HG02938 (cell line): Measurements from ENCODE around the gene CACNG4.
"Not testable (repeated sequence)": the region's sequence is repeated elsewhere in the genome, so short reads cannot be mapped to it uniquely, and the experiment has no call there.

Experiments used
- ATAC-seq: cut with Tn5 transposase; IDR thresholded peaks from one replicate; pipeline ENCODE4 v1.9.1; 2021; ENCODE audit warnings: mild to moderate bottlenecking, moderate library complexity; ENCODE audit not compliant: unreplicated experiment

Gene CACNG4

DNA sequence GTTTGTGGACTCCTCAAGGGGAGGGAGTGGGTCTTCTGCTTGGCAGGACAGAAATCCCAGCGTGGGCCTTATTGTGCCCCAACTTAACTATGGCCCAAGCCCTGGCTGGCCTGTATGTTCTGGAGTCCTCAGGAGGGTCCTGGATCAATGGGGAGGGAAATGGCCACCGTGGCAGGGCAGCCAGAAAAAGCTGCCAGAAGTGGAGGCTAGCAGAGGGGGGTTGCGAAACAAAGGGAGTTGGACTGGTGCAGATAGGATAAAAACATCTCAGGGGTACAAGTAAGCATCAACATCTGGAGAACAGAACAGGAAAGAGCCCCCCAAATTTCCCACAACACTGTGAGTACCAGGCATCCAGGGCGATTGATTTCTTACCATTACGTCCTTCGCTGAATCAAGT lies 76.1 kb downstream of the CACNG4 start:
- no peak for ATAC-seq

- not testable (repeated sequence) for ATAC-seq
These were observed 76.6 kb downstream of the CACNG4 start for GRCh38 chr17:67041119-67041518.

DNA sequence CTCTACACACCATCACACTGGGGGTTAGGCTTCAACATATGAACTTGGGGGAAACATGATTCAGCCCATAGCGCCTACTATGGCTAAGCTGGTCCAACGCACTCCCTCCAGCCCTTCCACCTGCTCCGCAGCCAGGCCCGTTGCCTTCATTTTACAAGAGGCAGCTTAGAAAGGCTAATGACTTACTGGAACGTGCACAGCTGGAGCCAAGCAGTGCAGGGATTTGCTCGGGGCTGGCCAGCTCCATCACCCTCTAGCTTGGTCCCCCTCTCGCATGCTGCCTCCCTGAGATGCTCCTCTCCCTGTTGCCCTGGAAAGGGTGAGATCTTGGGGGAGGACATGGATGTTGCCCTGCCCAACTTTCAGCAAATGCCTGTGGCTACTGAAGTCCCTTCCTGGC lies 77.0 kb downstream of the CACNG4 start:
- ATAC-seq = no peak

DNA sequence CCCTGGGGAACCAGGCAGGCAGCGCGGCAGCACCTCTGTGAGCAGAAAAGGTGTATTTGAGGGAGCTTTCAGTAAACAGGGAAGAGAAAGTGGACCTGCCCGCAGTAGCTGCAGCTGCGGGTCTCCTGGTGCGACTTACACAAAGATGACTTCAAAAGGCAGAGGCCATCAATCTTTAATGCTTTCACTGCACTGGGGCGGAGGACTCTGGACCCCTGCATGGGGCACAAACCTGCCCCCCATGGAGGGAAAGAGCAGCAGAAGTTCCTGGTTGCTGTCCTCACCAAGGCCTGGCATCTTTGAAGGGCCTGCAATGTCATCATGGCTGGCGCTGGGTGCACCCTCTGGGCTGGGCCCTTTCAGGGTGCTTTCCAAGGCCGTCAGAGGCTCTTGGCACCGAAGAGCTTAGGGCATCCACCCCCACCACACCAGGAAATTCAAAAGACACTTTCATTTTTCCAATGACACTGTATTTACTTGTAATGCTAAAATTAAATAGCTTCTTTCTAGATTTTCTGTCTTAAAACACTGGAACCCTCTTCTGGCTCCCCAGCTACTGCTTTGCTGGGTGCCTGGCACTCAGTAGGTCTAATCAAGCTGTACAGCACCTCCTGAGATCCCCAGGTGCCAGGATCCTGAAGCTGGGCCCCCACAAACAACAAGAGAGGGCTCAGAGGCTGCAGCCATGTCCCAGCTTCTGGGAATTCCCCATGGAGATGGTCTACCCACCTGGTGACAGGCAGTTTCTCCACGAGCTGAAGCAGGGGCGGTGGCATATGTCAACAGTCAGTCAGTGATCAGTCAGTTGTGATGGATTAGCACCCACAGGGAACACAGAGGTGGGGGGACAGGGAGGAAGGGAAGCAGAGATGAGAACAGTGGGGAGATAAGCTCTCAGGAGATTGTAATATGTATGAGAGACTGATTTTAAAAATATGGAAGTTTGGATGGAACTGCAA lies 77.7 kb downstream of the CACNG4 start:
- no peak for ATAC-seq

GRCh38 chr17:67043283-67043682 lies 78.8 kb downstream of the CACNG4 start:
- no peak for ATAC-seq

DNA sequence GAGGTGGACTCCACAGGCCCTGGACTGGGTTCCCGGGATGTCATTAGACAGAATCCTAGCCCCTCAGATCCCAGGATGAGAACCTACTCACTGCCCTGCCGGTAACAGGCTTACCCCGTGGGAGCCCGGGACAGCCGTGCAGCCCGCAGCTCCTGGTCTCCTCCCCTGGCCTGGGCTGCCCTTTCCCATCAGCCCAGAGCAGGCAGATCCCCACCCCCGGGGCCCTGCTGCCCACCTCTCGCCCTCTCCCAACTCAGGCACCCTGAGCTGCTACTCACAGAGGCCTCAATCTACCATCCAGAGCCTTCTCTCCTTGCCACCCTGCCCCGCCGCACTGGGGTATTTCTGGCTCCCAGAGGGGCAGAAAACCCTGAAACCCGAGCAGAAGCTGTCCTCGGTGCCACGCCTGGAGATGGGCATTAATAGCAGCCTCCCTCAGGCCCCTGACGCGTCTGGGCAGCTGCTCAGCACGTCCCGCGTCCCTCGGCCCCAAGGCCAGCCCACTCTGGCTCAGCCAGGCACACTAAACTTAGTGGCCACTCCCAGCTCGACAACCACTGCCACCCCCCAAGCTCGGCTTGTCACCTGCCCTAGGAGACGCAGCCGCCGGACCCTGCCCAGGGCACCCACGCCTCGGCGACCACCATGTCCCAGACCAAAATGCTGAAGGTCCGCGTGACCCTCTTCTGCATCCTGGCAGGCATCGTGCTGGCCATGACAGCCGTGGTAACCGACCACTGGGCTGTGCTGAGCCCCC lies 79.7 kb downstream of the CACNG4 start, which contains the start of gene CACNG1:
Gene CACNG1, plus strand, starts transcription at position 539 of the 757 bp plus-strand sequence. Its CDS starts 107 bp downstream, at position 646.
- ATAC-seq = no peak

DNA sequence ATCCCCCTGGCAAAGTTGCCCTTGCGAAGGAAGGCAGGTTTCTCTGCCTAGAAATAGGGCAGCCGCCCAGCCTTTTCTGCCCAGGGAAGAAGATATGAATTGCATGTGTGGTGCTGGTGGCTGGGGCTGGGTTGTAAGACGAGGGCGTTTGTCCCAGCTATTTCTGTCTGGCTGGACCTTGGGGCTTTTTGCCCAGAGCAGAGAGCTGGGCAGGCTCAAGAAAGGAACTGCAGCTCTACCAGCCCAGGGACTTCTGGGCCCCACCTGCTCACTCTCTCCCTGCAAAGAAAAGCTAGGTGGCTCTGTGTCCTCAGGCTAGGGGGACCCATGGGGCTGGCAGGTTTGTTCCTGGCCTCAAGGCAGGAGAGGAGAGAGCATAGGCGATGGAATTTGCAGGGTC lies 80.4 kb downstream of the CACNG4 start:
- ATAC-seq = no peak

GRCh38 chr17:67046398-67046797 lies 81.9 kb downstream of the CACNG4 start:
- ATAC-seq = no peak

GRCh38 chr17:67047382-67047781 lies 82.9 kb downstream of the CACNG4 start:
- no peak for ATAC-seq

GRCh38 chr17:67049025-67049739 lies 84.7 kb downstream of the CACNG4 start:
- no peak for ATAC-seq

GRCh38 chr17:67050066-67050465 lies 85.6 kb downstream of the CACNG4 start:
- no peak for ATAC-seq

- no peak for ATAC-seq
These were observed 86.1 kb downstream of the CACNG4 start for GRCh38 chr17:67050471-67051154.

DNA sequence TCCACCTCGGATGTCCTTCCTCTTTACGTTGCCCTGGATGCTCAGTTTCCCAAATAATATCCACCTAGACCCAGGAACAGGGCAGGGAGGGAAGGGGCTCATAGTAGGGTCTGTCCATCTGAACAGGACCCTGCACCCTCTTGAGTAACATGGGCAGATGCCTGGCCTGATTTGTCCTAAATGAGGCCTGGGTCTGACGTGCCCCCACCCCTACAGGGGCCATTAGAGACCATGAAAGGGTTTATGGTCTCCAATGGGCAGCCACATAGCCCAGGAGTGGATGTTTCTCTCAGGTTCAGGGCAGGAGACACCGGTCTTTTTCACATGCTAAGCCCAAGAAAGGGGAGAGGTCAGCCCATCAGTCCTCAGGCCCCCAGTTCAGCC lies 86.6 kb downstream of the CACNG4 start:
- no peak for ATAC-seq

DNA sequence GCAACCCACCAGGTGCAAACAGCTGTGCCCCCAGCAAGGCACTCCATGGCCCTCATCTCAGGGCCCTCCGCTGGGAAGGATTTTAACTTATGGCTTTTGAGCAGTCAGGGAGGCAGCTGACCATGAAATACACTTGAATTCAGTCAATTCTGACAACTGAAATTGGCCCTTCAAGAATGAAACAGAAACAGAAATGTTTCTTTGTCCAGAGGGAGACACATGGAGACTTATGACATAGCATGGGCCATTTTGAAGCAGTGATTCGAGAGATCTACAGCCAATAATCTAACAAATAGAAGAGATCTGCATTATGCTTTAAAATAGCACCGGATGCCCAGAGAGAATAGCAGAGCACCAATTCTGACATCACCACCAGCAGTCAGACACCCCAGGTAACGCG lies 87.3 kb downstream of the CACNG4 start:
- ATAC-seq = no peak

GRCh38 chr17:67052720-67053437 lies 88.4 kb downstream of the CACNG4 start:
- no peak for ATAC-seq

- ATAC-seq = no peak
These were observed 89.0 kb downstream of the CACNG4 start for GRCh38 chr17:67053438-67054000.

- no peak for ATAC-seq
These were observed 89.6 kb downstream of the CACNG4 start for GRCh38 chr17:67054011-67054591.

- ATAC-seq = no peak
These were observed 90.1 kb downstream of the CACNG4 start for GRCh38 chr17:67054608-67055007.

GRCh38 chr17:67055041-67055443 lies 90.5 kb downstream of the CACNG4 start:
- no peak for ATAC-seq
